Activated CD4-positive, alpha-beta memory T cell treated with anti-CD3 and anti-CD28 coated beads, Interleukin-2, amount 10 ng/mL, durations not matched to agents 7 days and 5 days (primary cell): ENCODE measurements around the gene EXOC6B. TPM values are rescaled to one million over a fixed set of nuclear protein-coding genes. Genes with fewer than 3 reads are reported as not detected.

Source experiments
- CTCF ChIA-PET: fragments of 350-600 bp; sonication (Branson Sonifier 250); formaldehyde crosslinking; loops from one replicate; lab custom pipeline; 2021; ENCODE audit warnings: antibody characterized with exemption, inconsistent platforms; lab: Charles Lee
- POLR2A ChIA-PET: fragments of 350-600 bp; sonication (Branson Sonifier 250); formaldehyde crosslinking; loops from one replicate; lab custom pipeline; 2021; ENCODE audit warnings: antibody characterized with exemption; lab: Charles Lee
- DNase-seq: peaks from one replicate; pipeline ENCODE4 v3.0.0-alpha.2; 2020
- H3K27ac Mint-ChIP-seq: one replicate; pipeline ENCODE4 v1.8.0; 2021; ENCODE audit warnings: mild to moderate bottlenecking, mixed read lengths
- H3K27me3 Mint-ChIP-seq: one replicate; pipeline ENCODE4 v1.8.0; 2021; ENCODE audit warnings: mixed read lengths
- H3K36me3 Mint-ChIP-seq: one replicate; pipeline ENCODE4 v1.8.0; 2021; ENCODE audit warnings: low read depth, mixed read lengths
- H3K4me1 Mint-ChIP-seq: one replicate; pipeline ENCODE4 v1.8.0; 2021; ENCODE audit warnings: mixed read lengths
- H3K4me3 Mint-ChIP-seq: one replicate; pipeline ENCODE4 v1.8.0; 2021; ENCODE audit warnings: mild to moderate bottlenecking, mixed read lengths
- H3K9me3 Mint-ChIP-seq: one replicate; pipeline ENCODE4 v1.8.0; 2021; ENCODE audit warnings: mixed read lengths
- total RNA-seq, 2 experiments: library from RNA; stranded (reverse); gene quantifications; one replicate each; pipeline ENCODE4 v1.2.3, GENCODE V29; 2021

The EXOC6B gene
- total RNA-seq, 2 experiments from 2014 or later = 18.7 to 24.2 TPM

- CTCF ChIA-PET = no interaction called here
- POLR2A ChIA-PET = no interaction called here
- DNase-seq = no peak
- Mint-ChIP-seq H3K4me1 (no peaks in the 10 kb centered on the region), H3K36me3 (peaks cover 5% of the 10 kb centered on the region), H3K9me3 (no peaks in the 10 kb centered on the region), H3K4me3 (no peak overlapping the region), H3K27ac (no peak overlapping the region), H3K27me3 (no peaks in the 10 kb centered on the region)
Observed at GRCh38 chr2:72180351-72180750, 645.5 kb downstream of the EXOC6B start.

- H3K36me3 Mint-ChIP-seq = peaks cover 5% of the 10 kb centered on the region
- ChIA-PET POLR2A (no interaction called here), CTCF (no interaction called here)
- no peaks in the 10 kb centered on the region for H3K9me3 Mint-ChIP-seq
- DNase-seq = no peak
- no peaks in the 10 kb centered on the region for H3K4me1 Mint-ChIP-seq
- H3K4me3 Mint-ChIP-seq = no peak overlapping the region
- no peaks in the 10 kb centered on the region for H3K27me3 Mint-ChIP-seq
- no peak overlapping the region for H3K27ac Mint-ChIP-seq
Observed at GRCh38 chr2:72178551-72178950, 647.3 kb downstream of the EXOC6B start.

GRCh38 chr2:72176281-72176680 lies 649.6 kb downstream of the EXOC6B start:
- Mint-ChIP-seq H3K27me3 (no peaks in the 10 kb centered on the region), H3K4me3 (no peak overlapping the region), H3K4me1 (no peaks in the 10 kb centered on the region), H3K27ac (no peak overlapping the region), H3K36me3 (peaks cover 5% of the 10 kb centered on the region), H3K9me3 (no peaks in the 10 kb centered on the region)
- POLR2A ChIA-PET = no interaction called here
- CTCF ChIA-PET = no interaction called here
- DNase-seq = no peak

- no peak for DNase-seq
- Mint-ChIP-seq H3K36me3 (peaks cover 5% of the 10 kb centered on the region), H3K4me3 (no peak overlapping the region), H3K4me1 (no peaks in the 10 kb centered on the region), H3K9me3 (no peaks in the 10 kb centered on the region), H3K27ac (no peak overlapping the region), H3K27me3 (no peaks in the 10 kb centered on the region)
- ChIA-PET POLR2A (no interaction called here), CTCF (no interaction called here)
Observed at GRCh38 chr2:72175636-72176035, 650.2 kb downstream of the EXOC6B start.

DNA sequence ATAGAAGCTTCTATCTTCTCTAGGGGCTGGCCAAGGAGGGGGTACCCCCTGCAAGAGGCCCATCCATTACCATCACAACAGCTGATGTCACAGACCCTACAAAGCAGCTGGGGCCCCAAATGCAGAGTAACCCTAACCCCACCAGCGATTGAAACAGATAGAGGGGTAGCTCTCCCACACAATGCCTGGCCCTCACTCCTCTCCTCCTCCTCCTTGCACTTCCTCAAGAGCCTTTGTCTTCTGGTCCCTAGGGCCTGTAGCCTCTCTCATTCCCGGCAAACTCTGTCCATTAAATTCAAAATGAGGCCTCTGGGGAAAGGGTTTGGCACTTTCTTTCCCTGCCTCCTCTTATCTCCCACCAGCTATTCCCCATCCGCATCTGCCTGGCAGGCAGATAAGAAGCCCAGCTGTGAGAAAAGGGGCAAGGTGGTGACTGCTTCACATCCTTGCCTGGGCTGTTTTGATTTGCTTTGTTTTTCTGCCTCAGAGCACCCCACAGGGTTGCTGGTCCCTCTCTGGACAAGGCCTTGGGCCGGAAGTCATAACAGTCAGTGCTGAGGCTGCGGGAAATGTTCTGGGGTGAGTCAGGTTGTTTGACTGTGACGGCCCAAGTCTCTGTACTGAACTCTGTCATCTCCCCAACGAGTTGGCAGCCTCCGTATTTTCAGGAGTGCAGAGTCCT lies 652.1 kb downstream of the EXOC6B start:
- Mint-ChIP-seq H3K4me1 (no peaks in the 10 kb centered on the region), H3K36me3 (no peaks in the 10 kb centered on the region), H3K4me3 (no peak overlapping the region), H3K9me3 (no peaks in the 10 kb centered on the region), H3K27ac (no peak overlapping the region), H3K27me3 (no peaks in the 10 kb centered on the region)
- ChIA-PET POLR2A (no interaction called here), CTCF (no interaction called here)
- DNase-seq = no peak

DNA sequence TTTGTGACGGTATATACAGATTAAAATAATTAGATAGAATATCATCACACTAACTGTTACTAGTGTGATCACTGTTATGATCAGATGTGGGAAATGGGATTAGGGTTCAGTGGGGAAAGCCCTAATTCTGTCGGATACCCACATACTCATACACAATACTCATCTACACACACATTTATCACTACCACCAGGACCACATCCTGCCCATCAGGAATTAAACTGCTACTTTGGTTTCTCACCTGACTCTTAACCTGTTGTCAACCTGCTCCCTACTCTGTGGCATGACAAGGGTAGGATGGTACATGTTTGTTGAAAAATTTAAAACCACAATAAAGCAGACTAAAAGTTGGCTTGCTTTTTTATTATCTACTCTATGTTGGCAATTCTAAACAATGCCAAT lies 653.4 kb downstream of the EXOC6B start:
- ChIA-PET CTCF (no interaction called here), POLR2A (no interaction called here)
- Mint-ChIP-seq H3K4me3 (no peak overlapping the region), H3K4me1 (no peaks in the 10 kb centered on the region), H3K36me3 (no peaks in the 10 kb centered on the region), H3K27ac (no peak overlapping the region), H3K9me3 (no peaks in the 10 kb centered on the region), H3K27me3 (no peaks in the 10 kb centered on the region)
- no peak for DNase-seq

GRCh38 chr2:72166279-72166678 lies 659.6 kb downstream of the EXOC6B start:
- no peaks in the 10 kb centered on the region for H3K36me3 Mint-ChIP-seq
- H3K27ac Mint-ChIP-seq = no peak overlapping the region
- ChIA-PET CTCF (no interaction called here), POLR2A (no interaction called here)
- H3K4me3 Mint-ChIP-seq = no peak overlapping the region
- no peaks in the 10 kb centered on the region for H3K4me1 Mint-ChIP-seq
- peaks cover 2% of the 10 kb centered on the region for H3K27me3 Mint-ChIP-seq
- H3K9me3 Mint-ChIP-seq = no peaks in the 10 kb centered on the region
- no peak for DNase-seq

GRCh38 chr2:72165792-72166191 lies 660.0 kb downstream of the EXOC6B start:
- Mint-ChIP-seq H3K36me3 (no peaks in the 10 kb centered on the region), H3K9me3 (no peaks in the 10 kb centered on the region), H3K27me3 (peaks cover 3% of the 10 kb centered on the region), H3K27ac (no peak overlapping the region), H3K4me1 (no peaks in the 10 kb centered on the region), H3K4me3 (no peak overlapping the region)
- ChIA-PET CTCF (no interaction called here), POLR2A (no interaction called here)
- no peak for DNase-seq

- ChIA-PET CTCF (no interaction called here), POLR2A (no interaction called here)
- H3K27me3 Mint-ChIP-seq = peaks cover 6% of the 10 kb centered on the region
- H3K4me3 Mint-ChIP-seq = no peak overlapping the region
- no peaks in the 10 kb centered on the region for H3K9me3 Mint-ChIP-seq
- H3K27ac Mint-ChIP-seq = no peak overlapping the region
- DNase-seq = no peak
- H3K4me1 Mint-ChIP-seq = no peaks in the 10 kb centered on the region
- no peaks in the 10 kb centered on the region for H3K36me3 Mint-ChIP-seq
Observed at GRCh38 chr2:72162574-72162973, 663.3 kb downstream of the EXOC6B start.

DNA sequence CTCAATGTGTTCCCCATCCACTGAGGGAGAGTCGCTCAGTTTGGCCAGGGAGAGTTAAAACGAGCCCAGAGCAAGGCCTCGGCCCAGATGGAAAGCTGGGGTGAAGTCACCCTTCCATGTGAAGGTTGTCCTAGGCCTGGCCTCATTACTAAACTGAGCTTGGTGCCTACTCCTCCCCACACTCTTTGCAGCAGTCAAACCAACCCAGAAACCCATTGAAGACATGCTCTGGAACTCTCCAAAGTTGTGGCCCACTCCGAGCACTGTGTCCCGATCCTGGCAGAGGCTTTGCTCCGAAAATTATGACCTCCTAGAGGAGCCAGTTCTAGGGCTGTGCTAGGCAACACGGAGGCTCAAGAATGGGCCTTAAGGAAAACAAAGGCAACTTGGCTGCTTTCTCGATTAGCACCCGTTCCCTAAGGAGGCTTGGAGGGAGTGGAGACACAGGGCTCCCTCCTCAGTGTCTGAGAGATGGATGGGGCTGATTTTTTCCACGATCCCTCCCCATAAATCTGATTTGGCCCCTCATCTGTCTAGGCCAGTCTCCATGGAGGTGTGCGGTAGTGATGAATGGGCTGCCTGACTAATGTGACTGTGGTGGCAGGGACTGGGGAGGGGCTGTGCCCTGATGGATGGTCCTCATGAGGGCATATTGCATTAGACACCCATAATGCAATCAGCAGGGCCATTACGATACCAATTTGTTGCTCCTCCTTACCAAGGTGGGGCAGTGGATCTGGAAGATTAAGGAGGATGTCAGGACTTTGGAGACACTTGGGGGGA lies 666.4 kb downstream of the EXOC6B start:
- H3K9me3 Mint-ChIP-seq = no peaks in the 10 kb centered on the region
- H3K27me3 Mint-ChIP-seq = peaks cover 11% of the 10 kb centered on the region
- ChIA-PET POLR2A (no interaction called here), CTCF (no interaction called here)
- peak; percentile 10 for DNase-seq
- H3K27ac Mint-ChIP-seq = no peak overlapping the region
- H3K4me1 Mint-ChIP-seq = no peaks in the 10 kb centered on the region
- H3K36me3 Mint-ChIP-seq = no peaks in the 10 kb centered on the region
- no peak overlapping the region for H3K4me3 Mint-ChIP-seq

GRCh38 chr2:72157871-72158771 lies 667.7 kb downstream of the EXOC6B start:
- ChIA-PET POLR2A (no interaction called here), CTCF (no interaction called here)
- Mint-ChIP-seq H3K4me3 (no peak overlapping the region), H3K36me3 (no peaks in the 10 kb centered on the region), H3K4me1 (no peaks in the 10 kb centered on the region), H3K27me3 (peaks cover 12% of the 10 kb centered on the region), H3K9me3 (no peaks in the 10 kb centered on the region), H3K27ac (no peak overlapping the region)
- DNase-seq = peak; percentile 6

GRCh38 chr2:72156872-72157271 lies 669.0 kb downstream of the EXOC6B start:
- no peaks in the 10 kb centered on the region for H3K4me1 Mint-ChIP-seq
- ChIA-PET POLR2A (no interaction called here), CTCF (no interaction called here)
- no peaks in the 10 kb centered on the region for H3K36me3 Mint-ChIP-seq
- no peak for DNase-seq
- no peak overlapping the region for H3K4me3 Mint-ChIP-seq
- no peak overlapping the region for H3K27ac Mint-ChIP-seq
- no peaks in the 10 kb centered on the region for H3K9me3 Mint-ChIP-seq
- peaks cover 14% of the 10 kb centered on the region for H3K27me3 Mint-ChIP-seq

- Mint-ChIP-seq H3K4me3 (no peak overlapping the region), H3K36me3 (no peaks in the 10 kb centered on the region), H3K9me3 (no peaks in the 10 kb centered on the region), H3K27me3 (peaks cover 21% of the 10 kb centered on the region), H3K27ac (no peak overlapping the region), H3K4me1 (no peaks in the 10 kb centered on the region)
- ChIA-PET CTCF (no interaction called here), POLR2A (no interaction called here)
- DNase-seq = no peak
Observed at GRCh38 chr2:72155737-72156136, 670.1 kb downstream of the EXOC6B start.
